HEK293 (cell line): ENCODE measurements around the gene SLC25A20.
A peak's percentile ranks its signal among the peaks of the same experiment; 100 is the strongest.

Experiments
- CTCF ChIA-PET: fragments of 350-600 bp; formaldehyde crosslinking; extraction: SDS; loops from one replicate; lab custom pipeline; 2021; ENCODE audit warnings: antibody characterized with exemption; lab: Yijun Ruan, JAX
- POLR2A ChIA-PET: fragments of 300-600 bp; formaldehyde crosslinking; extraction: SDS; loops from one replicate; lab custom pipeline; 2020; ENCODE audit warnings: antibody characterized with exemption, inconsistent platforms; lab: Yijun Ruan, JAX
- H3K27ac ChIP-seq: fragments of 200-500 bp; sonication (Bioruptor generic); 2 replicates; pipeline ENCODE4 v1.5.1; 2014; ENCODE audit warnings: low read depth, low read length, control low read depth, inconsistent platforms; ENCODE audit errors: extremely low read depth
- H3K36me3 ChIP-seq, 2 experiments: fragments of 200-500 bp in 1 of 2; sonication (Bioruptor generic) in 1 of 2; 1 replicate in 1 of 2; 2 replicates in 1 of 2; pipeline ENCODE4 v1.5.1; 2014 to 2017; ENCODE audit warnings: inconsistent platforms in 2 of 2, low read length in 2 of 2; ENCODE audit not compliant: control insufficient read depth in 2 of 2, insufficient read depth in 1 of 2
- H3K4me1 ChIP-seq: fragments of 200-500 bp; sonication (Bioruptor generic); 2 replicates; pipeline ENCODE4 v1.5.1; 2014; ENCODE audit warnings: mild to moderate bottlenecking, low read length, inconsistent platforms; ENCODE audit not compliant: control insufficient read depth, insufficient read depth
- H3K4me3 ChIP-seq: 2 replicates; pipeline ENCODE4 v1.5.1; 2011; ENCODE audit warnings: low read depth, mild to moderate bottlenecking, control low read depth, low read length, moderate library complexity
- H3K9me3 ChIP-seq: fragments of 200-500 bp; sonication (Bioruptor generic); 2 replicates; pipeline ENCODE4 v1.5.1; 2014; ENCODE audit warnings: low read depth, low read length, inconsistent platforms; ENCODE audit not compliant: control insufficient read depth, insufficient read depth
- BCL11A ChIP-seq: fragments of 450-650 bp; formaldehyde crosslinking; IDR thresholded peaks from 2 replicates; pipeline ENCODE4 v1.5.1; 2016; ENCODE audit warnings: low read depth, missing biosample characterization, missing genetic modification characterization
- BCL11B ChIP-seq: fragments of 450-650 bp; formaldehyde crosslinking; IDR thresholded peaks from 2 replicates; pipeline ENCODE4 v1.5.1; 2016; ENCODE audit warnings: low read depth, missing biosample characterization, missing genetic modification characterization
- EGR2 ChIP-seq: fragments of 450-650 bp; formaldehyde crosslinking; IDR thresholded peaks from 2 replicates; pipeline ENCODE4 v1.5.1; 2016; ENCODE audit warnings: low read depth, missing biosample characterization, missing genetic modification characterization
- GLIS1 ChIP-seq: fragments of 450-650 bp; formaldehyde crosslinking; IDR thresholded peaks from 2 replicates; pipeline ENCODE4 v1.5.1; 2016; ENCODE audit warnings: missing biosample characterization, missing genetic modification characterization
- HIC1 ChIP-seq: fragments of 450-650 bp; formaldehyde crosslinking; IDR thresholded peaks from 2 replicates; pipeline ENCODE4 v1.5.1; 2016; ENCODE audit warnings: missing biosample characterization, missing genetic modification characterization
- HOXC10 ChIP-seq: sonication (generic); formaldehyde crosslinking; IDR thresholded peaks from 2 replicates; pipeline ENCODE4 v1.8.1; 2023; ENCODE audit warnings: mild to moderate bottlenecking, missing genetic modification reagents
- KLF1 ChIP-seq: fragments of 450-650 bp; formaldehyde crosslinking; IDR thresholded peaks from 2 replicates; pipeline ENCODE4 v1.5.1; 2016; ENCODE audit warnings: missing biosample characterization, missing genetic modification characterization
- KLF9 ChIP-seq: fragments of 450-650 bp; formaldehyde crosslinking; IDR thresholded peaks from 2 replicates; pipeline ENCODE4 v1.5.1; 2016; ENCODE audit warnings: missing biosample characterization, missing genetic modification characterization, low read depth
- PRDM10 ChIP-seq: fragments of 450-650 bp; formaldehyde crosslinking; IDR thresholded peaks from 2 replicates; pipeline ENCODE4 v1.5.1; 2016; ENCODE audit warnings: missing biosample characterization, missing genetic modification characterization
- SCRT1 ChIP-seq: fragments of 450-650 bp; formaldehyde crosslinking; IDR thresholded peaks from 2 replicates; pipeline ENCODE4 v1.5.1; 2016; ENCODE audit warnings: missing biosample characterization, missing genetic modification characterization, borderline replicate concordance
- SP7 ChIP-seq: fragments of 450-650 bp; formaldehyde crosslinking; IDR thresholded peaks from 2 replicates; pipeline ENCODE4 v1.5.1; 2016; ENCODE audit warnings: missing biosample characterization, missing genetic modification characterization
- ZBTB20 ChIP-seq: fragments of 450-650 bp; formaldehyde crosslinking; IDR thresholded peaks from 2 replicates; pipeline ENCODE4 v1.5.1; 2016; ENCODE audit warnings: missing biosample characterization, missing genetic modification characterization
- ZEB2 ChIP-seq: fragments of 450-650 bp; formaldehyde crosslinking; IDR thresholded peaks from 2 replicates; pipeline ENCODE4 v1.5.1; 2016; ENCODE audit warnings: missing biosample characterization, missing genetic modification characterization
- ZFHX2 ChIP-seq: fragments of 450-650 bp; formaldehyde crosslinking; conservative IDR thresholded peaks from 2 replicates; pipeline ENCODE4 v1.5.1; 2016; ENCODE audit warnings: missing biosample characterization, missing genetic modification characterization
- ZNF133 ChIP-seq: fragments of 450-650 bp; formaldehyde crosslinking; IDR thresholded peaks from 2 replicates; pipeline ENCODE4 v1.5.1; 2016; ENCODE audit warnings: missing biosample characterization, missing genetic modification characterization
- ZNF184 ChIP-seq: fragments of 450-650 bp; IDR thresholded peaks from 2 replicates; pipeline ENCODE4 v1.5.1; 2018; ENCODE audit warnings: missing biosample characterization, mild to moderate bottlenecking, missing genetic modification characterization
- ZNF518A ChIP-seq: fragments of 450-650 bp; formaldehyde crosslinking; conservative IDR thresholded peaks from 2 replicates; pipeline ENCODE4 v1.5.1; 2016; ENCODE audit warnings: low read depth, missing biosample characterization, missing genetic modification characterization
- ZSCAN16 ChIP-seq: fragments of 450-650 bp; formaldehyde crosslinking; IDR thresholded peaks from 2 replicates; pipeline ENCODE4 v1.5.1; 2016; ENCODE audit warnings: missing biosample characterization, missing genetic modification characterization

SLC25A20 gene

GRCh38 chr3:48926425-48927392, 28.0 kb upstream of the SLC25A20 start:
- ChIA-PET POLR2A (interaction anchor here (1.4 kb wide), 1 partner anchor 8 kb away, joined by 4 read pairs; the partner anchor contains the start of gene ARIH2), CTCF (interaction anchor here (0.6 kb wide), 1 partner anchor 14 kb away, joined by 4 read pairs; no protein-coding TSS in a partner anchor)
- TF ChIP-seq ZNF133 (tag by site-specific recombination) (no peak), ZNF518A (no peak), ZEB2 (tag by site-specific recombination) (0 out of 2 replicates have a peak, but pooled peaks have one; percentile 24), BCL11A (peak; percentile 66), KLF1 (tag by site-specific recombination) (peak; percentile 22; the same call in 1 of the 2 replicates), EGR2 (tag by site-specific recombination) (peak; percentile 77), PRDM10 (tag by site-specific recombination) (peak; percentile 59), HIC1 (tag by site-specific recombination) (0 out of 2 replicates have a peak, but pooled peaks have one; percentile 18), ZSCAN16 (no peak), ZFHX2 (tag by site-specific recombination) (peak; percentile 89), SCRT1 (no peak), ZNF184 (no peak), KLF9 (0 out of 2 replicates have a peak, but pooled peaks have one; percentile 13), GLIS1 (peak; percentile 72), BCL11B (tag by site-specific recombination) (peak; percentile 46; the same call in 1 of the 2 replicates), ZBTB20 (0 out of 2 replicates have a peak, but pooled peaks have one; percentile 19), SP7 (tag by site-specific recombination) (peak; percentile 25; the same call in 1 of the 2 replicates), HOXC10 (no peak)

More at GRCh38 chr3:48926425-48927392, 28.0 kb upstream of the SLC25A20 start:
- H3K27ac ChIP-seq, result no peak overlapping the region
- peaks cover 32 to 79% of the 10 kb centered on the region in 2 experiments; a peak in 2 of 3 replicates for H3K36me3 ChIP-seq
- H3K9me3 ChIP-seq, result no peaks in the 10 kb centered on the region
- H3K4me3 ChIP-seq, result no peak overlapping the region
- H3K4me1 ChIP-seq, result peaks cover 11% of the 10 kb centered on the region
